ENCODE results near the gene LSM3. TPM values are rescaled to one million over a fixed set of nuclear protein-coding genes. Genes with fewer than 3 reads are reported as not detected.
A peak's percentile ranks its signal among the peaks of the same experiment; 100 is the strongest.

The LSM3 gene
- total RNA-seq, 1 experiment from 2014 or later, result 11.9 TPM

- intact Hi-C loops (cut with micrococcal nuclease; ENCODE audit: unreplicated experiment), result no loop called here
- Histone ChIP-seq H3K36me3 (ENCODE audit: control insufficient read depth, insufficient read depth, low read length) (no peaks in the 10 kb centered on the region; the same call in 1 of the 2 replicates), H3K4me1 (ENCODE audit: control insufficient read depth, insufficient read depth, low read length) (peaks cover 27% of the 10 kb centered on the region), H3K27ac (ENCODE audit: low read length) (peak overlapping the region; percentile 44; the same call in 1 of the 2 replicates), H3K9me3 (ENCODE audit: control insufficient read depth, insufficient read depth, low read depth, low read length) (no peaks in the 10 kb centered on the region), H3K27me3 (ENCODE audit: control insufficient read depth, insufficient read depth, low read length) (no peaks in the 10 kb centered on the region), H3K4me3 (ENCODE audit: low read depth in 2 of 2, low read length in 2 of 2) (no peak overlapping the region)
- ATAC-seq (no peak), DNase-seq (ENCODE audit: low read depth, low spot score) (no peak)
- no TSS peak for BruUV-seq (replicated peaks)
- in situ Hi-C loops (cut with HindIII; ENCODE audit: low pct_unique_long_range_greater_than_20kb, low sequenced_read_pairs), result no loop called here
- ChIA-PET POLR2A (interaction anchor here (0.7 to 1.4 kb wide), 3 partner anchors 33 to 1214 kb away, joined by 3 to 6 read pairs (median 4); partner anchors contain the start of genes LSM3 and XPC), CTCF (interaction anchor here (0.6 kb wide), 1 partner anchor 256 kb away, joined by 3 read pairs; no protein-coding TSS in a partner anchor)
- no peak for TF ChIP-seq POLR2AphosphoS5 (IDR thresholded peaks at IDR 0.05; ENCODE audit: low read depth, low read length)
- TF ChIP-seq TCF7L2 (IDR thresholded peaks at IDR 0.05; ENCODE audit: low read depth, low read length), result no peak
- no peak for TF ChIP-seq SIN3A (IDR thresholded peaks at IDR 0.05; ENCODE audit: borderline replicate concordance, insufficient read depth, low read depth, low read length)
- TF ChIP-seq, protein P1, sequence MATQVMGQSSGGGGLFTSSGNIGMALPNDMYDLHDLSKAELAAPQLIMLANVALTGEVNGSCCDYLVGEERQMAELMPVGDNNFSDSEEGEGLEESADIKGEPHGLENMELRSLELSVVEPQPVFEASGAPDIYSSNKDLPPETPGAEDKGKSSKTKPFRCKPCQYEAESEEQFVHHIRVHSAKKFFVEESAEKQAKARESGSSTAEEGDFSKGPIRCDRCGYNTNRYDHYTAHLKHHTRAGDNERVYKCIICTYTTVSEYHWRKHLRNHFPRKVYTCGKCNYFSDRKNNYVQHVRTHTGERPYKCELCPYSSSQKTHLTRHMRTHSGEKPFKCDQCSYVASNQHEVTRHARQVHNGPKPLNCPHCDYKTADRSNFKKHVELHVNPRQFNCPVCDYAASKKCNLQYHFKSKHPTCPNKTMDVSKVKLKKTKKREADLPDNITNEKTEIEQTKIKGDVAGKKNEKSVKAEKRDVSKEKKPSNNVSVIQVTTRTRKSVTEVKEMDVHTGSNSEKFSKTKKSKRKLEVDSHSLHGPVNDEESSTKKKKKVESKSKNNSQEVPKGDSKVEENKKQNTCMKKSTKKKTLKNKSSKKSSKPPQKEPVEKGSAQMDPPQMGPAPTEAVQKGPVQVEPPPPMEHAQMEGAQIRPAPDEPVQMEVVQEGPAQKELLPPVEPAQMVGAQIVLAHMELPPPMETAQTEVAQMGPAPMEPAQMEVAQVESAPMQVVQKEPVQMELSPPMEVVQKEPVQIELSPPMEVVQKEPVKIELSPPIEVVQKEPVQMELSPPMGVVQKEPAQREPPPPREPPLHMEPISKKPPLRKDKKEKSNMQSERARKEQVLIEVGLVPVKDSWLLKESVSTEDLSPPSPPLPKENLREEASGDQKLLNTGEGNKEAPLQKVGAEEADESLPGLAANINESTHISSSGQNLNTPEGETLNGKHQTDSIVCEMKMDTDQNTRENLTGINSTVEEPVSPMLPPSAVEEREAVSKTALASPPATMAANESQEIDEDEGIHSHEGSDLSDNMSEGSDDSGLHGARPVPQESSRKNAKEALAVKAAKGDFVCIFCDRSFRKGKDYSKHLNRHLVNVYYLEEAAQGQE (IDR thresholded peaks at IDR 0.05; ENCODE audit: insufficient read depth in 1 of 2, low read depth in 2 of 2, low read length in 1 of 2), result no peak
Observed at GRCh38 chr3:14145236-14145635, 33.4 kb upstream of the LSM3 start.

- H3K27ac ChIP-seq (ENCODE audit: low read length), result no peak overlapping the region
- CTCF ChIA-PET, result interaction anchor here (0.6 kb wide), 1 partner anchor 255 kb away, joined by 3 read pairs; no protein-coding TSS in a partner anchor
- no peak overlapping the region for H3K4me3 ChIP-seq (ENCODE audit: low read depth in 2 of 2, low read length in 2 of 2)
- DNase-seq (ENCODE audit: low read depth, low spot score) (no peak), ATAC-seq (no peak)
- no peak for TF ChIP-seq TCF7L2 (IDR thresholded peaks at IDR 0.05; ENCODE audit: low read depth, low read length)
- TF ChIP-seq POLR2AphosphoS5 (IDR thresholded peaks at IDR 0.05; ENCODE audit: low read depth, low read length), result no peak
- TF ChIP-seq, protein P2, sequence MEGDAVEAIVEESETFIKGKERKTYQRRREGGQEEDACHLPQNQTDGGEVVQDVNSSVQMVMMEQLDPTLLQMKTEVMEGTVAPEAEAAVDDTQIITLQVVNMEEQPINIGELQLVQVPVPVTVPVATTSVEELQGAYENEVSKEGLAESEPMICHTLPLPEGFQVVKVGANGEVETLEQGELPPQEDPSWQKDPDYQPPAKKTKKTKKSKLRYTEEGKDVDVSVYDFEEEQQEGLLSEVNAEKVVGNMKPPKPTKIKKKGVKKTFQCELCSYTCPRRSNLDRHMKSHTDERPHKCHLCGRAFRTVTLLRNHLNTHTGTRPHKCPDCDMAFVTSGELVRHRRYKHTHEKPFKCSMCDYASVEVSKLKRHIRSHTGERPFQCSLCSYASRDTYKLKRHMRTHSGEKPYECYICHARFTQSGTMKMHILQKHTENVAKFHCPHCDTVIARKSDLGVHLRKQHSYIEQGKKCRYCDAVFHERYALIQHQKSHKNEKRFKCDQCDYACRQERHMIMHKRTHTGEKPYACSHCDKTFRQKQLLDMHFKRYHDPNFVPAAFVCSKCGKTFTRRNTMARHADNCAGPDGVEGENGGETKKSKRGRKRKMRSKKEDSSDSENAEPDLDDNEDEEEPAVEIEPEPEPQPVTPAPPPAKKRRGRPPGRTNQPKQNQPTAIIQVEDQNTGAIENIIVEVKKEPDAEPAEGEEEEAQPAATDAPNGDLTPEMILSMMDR (IDR thresholded peaks at IDR 0.05), result no peak
- TF ChIP-seq, protein P1 (IDR thresholded peaks at IDR 0.05; ENCODE audit: insufficient read depth in 1 of 2, low read depth in 2 of 2, low read length in 1 of 2), result no peak
- no peak for TF ChIP-seq SIN3A (IDR thresholded peaks at IDR 0.05; ENCODE audit: borderline replicate concordance, insufficient read depth, low read depth, low read length)
- POLR2A ChIA-PET, result interaction anchor here (0.7 to 1.4 kb wide), 2 partner anchors 33 to 508 kb away, joined by 4 to 6 read pairs; partner anchors contain the start of genes LSM3 and XPC
- peaks cover 27% of the 10 kb centered on the region for H3K4me1 ChIP-seq (ENCODE audit: control insufficient read depth, insufficient read depth, low read length)
- in situ Hi-C loops (cut with HindIII; ENCODE audit: low pct_unique_long_range_greater_than_20kb, low sequenced_read_pairs), result no loop called here
- TSS peak; percentile 60 for BruUV-seq (replicated peaks)
- no peaks in the 10 kb centered on the region; the same call in 1 of the 2 replicates for H3K36me3 ChIP-seq (ENCODE audit: control insufficient read depth, insufficient read depth, low read length)
- intact Hi-C loops (cut with micrococcal nuclease; ENCODE audit: unreplicated experiment), result no loop called here
- H3K9me3 ChIP-seq (ENCODE audit: control insufficient read depth, insufficient read depth, low read depth, low read length), result no peaks in the 10 kb centered on the region
- H3K27me3 ChIP-seq (ENCODE audit: control insufficient read depth, insufficient read depth, low read length), result no peaks in the 10 kb centered on the region
Observed at GRCh38 chr3:14145670-14146380, 32.8 kb upstream of the LSM3 start.
